ENCODE measurements around the gene CNPY2.

Gene CNPY2

DNA sequence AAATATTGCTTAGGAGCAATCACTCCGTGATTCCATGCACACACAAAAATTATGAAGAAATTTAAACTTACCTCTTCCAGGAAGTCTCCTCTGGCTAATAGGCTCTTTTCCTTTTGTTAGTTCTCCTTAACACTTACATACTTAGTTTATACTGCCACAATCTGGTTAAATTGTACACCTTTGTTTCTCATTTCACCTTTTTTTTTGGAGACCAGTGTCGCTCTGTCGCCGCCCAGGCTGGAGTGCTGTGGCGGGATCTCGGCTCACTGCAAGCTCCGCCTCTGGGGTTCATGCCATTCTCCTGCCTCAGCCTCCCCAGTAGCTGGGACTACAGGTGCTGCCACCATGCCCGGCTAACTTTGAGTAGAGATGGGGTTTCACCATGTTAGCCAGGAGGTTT, 55.4 kb downstream of the CNPY2 start:
- DNase-seq (ENCODE audit: low read depth in 4 of 4, low spot score in 1 of 4), result no peak

Data from stimulated activated CD4-positive, alpha-beta T cell treated with anti-CD3 and anti-CD28 coated beads, Interleukin-1b, Interleukin-23, amount 100 ng/mL, for 24 hours (primary cell).